Neural cell (in vitro differentiated cells): Measurements from ENCODE around the gene EFCAB13. TPM values are rescaled to one million over a fixed set of nuclear protein-coding genes. Genes with fewer than 3 reads are reported as not detected.
"Not testable (repeated sequence)": the region's sequence is repeated elsewhere in the genome, so short reads cannot be mapped to it uniquely, and the experiment has no call there.

Experiments
- H2AFZ ChIP-seq: fragments of 200-600, 300-800 bp; sonication (generic), shearing (Covaris generic); 2 replicates; pipeline ENCODE4 v1.6.0; 2014; ENCODE audit warnings: low read depth, mild to moderate bottlenecking, antibody characterized with exemption, low read length, moderate library complexity
- H3F3A ChIP-seq: fragments of 200-600 bp; shearing (Covaris generic); 2 replicates; pipeline ENCODE4 v1.6.1; 2016; ENCODE audit warnings: mild to moderate bottlenecking, moderate library complexity, mixed read lengths, antibody characterized with exemption, low read length; ENCODE audit not compliant: insufficient read depth, poor library complexity, severe bottlenecking
- H3K27ac ChIP-seq: fragments of 200-600, 300-800 bp; sonication (generic), shearing (Covaris generic); 2 replicates; pipeline ENCODE4 v1.5.1; 2014; ENCODE audit warnings: mild to moderate bottlenecking, low read length, moderate library complexity
- H3K27me3 ChIP-seq: fragments of 300-800, 200-600 bp; sonication (generic), shearing (Covaris generic); 2 replicates; pipeline ENCODE4 v1.6.0; 2014; ENCODE audit warnings: mild to moderate bottlenecking, low read depth, low read length, moderate library complexity; ENCODE audit not compliant: insufficient read depth
- H3K36me3 ChIP-seq: fragments of 300-800, 200-600 bp; sonication (generic), shearing (Covaris generic); 2 replicates; pipeline ENCODE4 v1.5.1; 2014; ENCODE audit warnings: mild to moderate bottlenecking, antibody characterized with exemption, low read length, moderate library complexity; ENCODE audit not compliant: insufficient read depth
- H3K4me2 ChIP-seq: fragments of 300-800, 200-600 bp; sonication (generic), shearing (Covaris generic); 2 replicates; pipeline ENCODE4 v1.6.0; 2014; ENCODE audit warnings: mild to moderate bottlenecking, low read length
- H3K4me3 ChIP-seq: fragments of 300-800, 200-600 bp; sonication (generic), shearing (Covaris generic); 2 replicates; pipeline ENCODE4 v1.5.1; 2014; ENCODE audit warnings: mild to moderate bottlenecking, low read length, moderate library complexity
- H3K79me2 ChIP-seq: fragments of 200-600 bp; shearing (Covaris generic); replicated peaks from 2 replicates; pipeline ENCODE4 v1.6.0; 2014; ENCODE audit warnings: mild to moderate bottlenecking, low read length, moderate library complexity; ENCODE audit not compliant: insufficient read depth
- H3K9ac ChIP-seq: fragments of 300-800, 200-600 bp; sonication (generic), shearing (Covaris generic); 2 replicates; pipeline ENCODE4 v1.6.1; 2016; ENCODE audit warnings: mild to moderate bottlenecking, low read length, mixed read lengths
- H3K9me2 ChIP-seq: fragments of 200-600 bp; shearing (Covaris generic); 2 replicates; pipeline ENCODE4 v1.6.1; 2016; ENCODE audit warnings: mild to moderate bottlenecking, low read length, mixed read lengths; ENCODE audit not compliant: insufficient read depth
- H3K9me3 ChIP-seq: fragments of 200-600, 300-800 bp; sonication (generic), shearing (Covaris generic); 2 replicates; pipeline ENCODE4 v1.6.1; 2016; ENCODE audit warnings: mild to moderate bottlenecking, mixed run types, low read length, moderate library complexity, mixed read lengths
- H4K20me1 ChIP-seq: fragments of 200-600 bp; shearing (Covaris generic); 2 replicates; pipeline ENCODE4 v1.6.1; 2016; ENCODE audit warnings: mild to moderate bottlenecking, mixed run types; ENCODE audit not compliant: insufficient read depth
- EP300 ChIP-seq: fragments of 450-650 bp; conservative IDR thresholded peaks from 2 replicates; pipeline ENCODE4 v1.6.1; 2014; ENCODE audit warnings: antibody characterized with exemption, mild to moderate bottlenecking, moderate library complexity; ENCODE audit not compliant: poor library complexity, severe bottlenecking
- EZH2 ChIP-seq: fragments of 200-600, 300-800 bp; shearing (Covaris generic), sonication (generic); IDR thresholded peaks from 2 replicates; pipeline ENCODE4 v1.6.1; 2014; ENCODE audit warnings: antibody characterized with exemption, low read length, borderline replicate concordance, mild to moderate bottlenecking; ENCODE audit not compliant: insufficient read depth, poor library complexity, severe bottlenecking
- MXI1 ChIP-seq: fragments of 450-650 bp; conservative IDR thresholded peaks from 2 replicates; pipeline ENCODE4 v1.6.1; 2014; ENCODE audit warnings: antibody characterized with exemption, mild to moderate bottlenecking; ENCODE audit not compliant: poor library complexity, severe bottlenecking
- POLR2AphosphoS5 ChIP-seq: IDR thresholded peaks from 2 replicates; pipeline ENCODE4 v1.6.1; 2012
- RAD21 ChIP-seq: fragments of 450-650 bp; conservative IDR thresholded peaks from 2 replicates; pipeline ENCODE4 v1.6.1; 2014; ENCODE audit warnings: antibody characterized with exemption, mild to moderate bottlenecking, moderate library complexity
- SMC3 ChIP-seq: fragments of 450-650 bp; conservative IDR thresholded peaks from 2 replicates; pipeline ENCODE4 v1.6.1; 2014; ENCODE audit warnings: antibody characterized with exemption, mild to moderate bottlenecking, moderate library complexity; ENCODE audit not compliant: poor library complexity
- TAF1 ChIP-seq: IDR thresholded peaks from 2 replicates; pipeline ENCODE4 v1.6.1; 2012; ENCODE audit warnings: low read depth
- polyA plus RNA-seq: library from polyadenylated mRNA; depleted of rRNA; stranded (reverse); fragments of >200 nt; gene quantifications from 2 replicates; pipeline ENCODE4 v1.2.3, GENCODE V29; 2014
- TF ChIP-seq, protein P1 (sequence below): fragments of 450-650 bp; IDR thresholded peaks from 2 replicates; pipeline ENCODE4 v1.5.1; 2014; ENCODE audit warnings: antibody characterized with exemption, mild to moderate bottlenecking, moderate library complexity; ENCODE audit not compliant: poor library complexity, severe bottlenecking
- TF ChIP-seq, protein P2 (sequence below): IDR thresholded peaks from 2 replicates; pipeline ENCODE4 v1.6.1; 2012; ENCODE audit warnings: borderline replicate concordance

Gene EFCAB13
- polyA plus RNA-seq, 1 donor from 2014 or later: 2.2 TPM

DNA sequence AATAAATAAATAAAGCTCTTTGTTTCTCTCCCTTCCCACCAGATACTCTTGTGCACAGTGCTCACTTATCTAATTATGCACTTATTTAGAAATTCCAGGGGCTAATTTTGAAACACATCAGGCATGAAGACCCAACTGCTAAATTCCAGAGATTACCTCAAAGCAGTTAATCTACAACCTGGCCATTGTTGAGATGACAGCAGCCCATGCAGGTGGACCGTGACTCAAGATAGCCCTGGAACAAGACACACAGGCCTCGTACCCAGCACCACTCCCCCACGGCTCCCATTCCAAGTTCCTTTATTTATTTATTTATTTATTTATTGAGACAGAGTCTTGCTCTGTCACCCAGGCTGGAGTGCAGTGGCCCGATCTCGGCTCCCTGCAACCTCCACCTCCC, 147.1 kb downstream of the EFCAB13 start:
- Histone ChIP-seq H3K9ac (no peak overlapping the region), H3K36me3 (no peaks in the 10 kb centered on the region), H3K79me2 (no peaks in the 10 kb centered on the region), H3K9me3 (no peaks in the 10 kb centered on the region), H3K9me2 (no peaks in the 10 kb centered on the region), H3K27ac (no peak overlapping the region), H4K20me1 (no peaks in the 10 kb centered on the region), H3K4me2 (no peak overlapping the region), H2AFZ (no peak overlapping the region), H3K27me3 (no peaks in the 10 kb centered on the region), H3K4me3 (no peak overlapping the region), H3F3A (no peaks in the 10 kb centered on the region)
- no peak for TF ChIP-seq EP300
- TF ChIP-seq, protein P1, sequence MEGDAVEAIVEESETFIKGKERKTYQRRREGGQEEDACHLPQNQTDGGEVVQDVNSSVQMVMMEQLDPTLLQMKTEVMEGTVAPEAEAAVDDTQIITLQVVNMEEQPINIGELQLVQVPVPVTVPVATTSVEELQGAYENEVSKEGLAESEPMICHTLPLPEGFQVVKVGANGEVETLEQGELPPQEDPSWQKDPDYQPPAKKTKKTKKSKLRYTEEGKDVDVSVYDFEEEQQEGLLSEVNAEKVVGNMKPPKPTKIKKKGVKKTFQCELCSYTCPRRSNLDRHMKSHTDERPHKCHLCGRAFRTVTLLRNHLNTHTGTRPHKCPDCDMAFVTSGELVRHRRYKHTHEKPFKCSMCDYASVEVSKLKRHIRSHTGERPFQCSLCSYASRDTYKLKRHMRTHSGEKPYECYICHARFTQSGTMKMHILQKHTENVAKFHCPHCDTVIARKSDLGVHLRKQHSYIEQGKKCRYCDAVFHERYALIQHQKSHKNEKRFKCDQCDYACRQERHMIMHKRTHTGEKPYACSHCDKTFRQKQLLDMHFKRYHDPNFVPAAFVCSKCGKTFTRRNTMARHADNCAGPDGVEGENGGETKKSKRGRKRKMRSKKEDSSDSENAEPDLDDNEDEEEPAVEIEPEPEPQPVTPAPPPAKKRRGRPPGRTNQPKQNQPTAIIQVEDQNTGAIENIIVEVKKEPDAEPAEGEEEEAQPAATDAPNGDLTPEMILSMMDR: no peak
- TF ChIP-seq POLR2AphosphoS5: no peak
- TF ChIP-seq RAD21: no peak
- TF ChIP-seq EZH2: no peak
- no peak for TF ChIP-seq TAF1
- TF ChIP-seq, protein P2, sequence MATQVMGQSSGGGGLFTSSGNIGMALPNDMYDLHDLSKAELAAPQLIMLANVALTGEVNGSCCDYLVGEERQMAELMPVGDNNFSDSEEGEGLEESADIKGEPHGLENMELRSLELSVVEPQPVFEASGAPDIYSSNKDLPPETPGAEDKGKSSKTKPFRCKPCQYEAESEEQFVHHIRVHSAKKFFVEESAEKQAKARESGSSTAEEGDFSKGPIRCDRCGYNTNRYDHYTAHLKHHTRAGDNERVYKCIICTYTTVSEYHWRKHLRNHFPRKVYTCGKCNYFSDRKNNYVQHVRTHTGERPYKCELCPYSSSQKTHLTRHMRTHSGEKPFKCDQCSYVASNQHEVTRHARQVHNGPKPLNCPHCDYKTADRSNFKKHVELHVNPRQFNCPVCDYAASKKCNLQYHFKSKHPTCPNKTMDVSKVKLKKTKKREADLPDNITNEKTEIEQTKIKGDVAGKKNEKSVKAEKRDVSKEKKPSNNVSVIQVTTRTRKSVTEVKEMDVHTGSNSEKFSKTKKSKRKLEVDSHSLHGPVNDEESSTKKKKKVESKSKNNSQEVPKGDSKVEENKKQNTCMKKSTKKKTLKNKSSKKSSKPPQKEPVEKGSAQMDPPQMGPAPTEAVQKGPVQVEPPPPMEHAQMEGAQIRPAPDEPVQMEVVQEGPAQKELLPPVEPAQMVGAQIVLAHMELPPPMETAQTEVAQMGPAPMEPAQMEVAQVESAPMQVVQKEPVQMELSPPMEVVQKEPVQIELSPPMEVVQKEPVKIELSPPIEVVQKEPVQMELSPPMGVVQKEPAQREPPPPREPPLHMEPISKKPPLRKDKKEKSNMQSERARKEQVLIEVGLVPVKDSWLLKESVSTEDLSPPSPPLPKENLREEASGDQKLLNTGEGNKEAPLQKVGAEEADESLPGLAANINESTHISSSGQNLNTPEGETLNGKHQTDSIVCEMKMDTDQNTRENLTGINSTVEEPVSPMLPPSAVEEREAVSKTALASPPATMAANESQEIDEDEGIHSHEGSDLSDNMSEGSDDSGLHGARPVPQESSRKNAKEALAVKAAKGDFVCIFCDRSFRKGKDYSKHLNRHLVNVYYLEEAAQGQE: no peak
- no peak for TF ChIP-seq MXI1
- no peak for TF ChIP-seq SMC3

DNA sequence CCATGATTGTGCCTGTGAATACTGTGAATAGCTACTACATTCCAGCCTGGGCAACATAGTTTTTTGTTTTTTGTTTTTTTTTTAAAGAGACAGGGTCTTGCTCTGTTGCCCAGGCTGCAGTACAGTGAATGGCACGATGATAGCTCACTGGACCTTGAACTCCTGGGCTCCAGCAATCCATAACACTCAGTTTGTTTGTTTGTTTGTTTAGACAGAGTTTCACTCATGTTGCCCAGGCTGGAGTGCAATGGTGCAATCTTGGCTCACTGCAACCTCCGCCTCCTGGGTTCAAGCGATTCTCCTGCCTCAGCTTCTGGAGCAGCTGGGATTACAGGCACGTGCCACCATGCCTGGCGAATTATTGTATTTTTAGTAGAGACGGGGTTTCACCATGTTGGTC, 148.3 kb downstream of the EFCAB13 start:
- H3K4me2 ChIP-seq, H3K36me3 ChIP-seq, H3K9ac ChIP-seq, H3K9me2 ChIP-seq, H4K20me1 ChIP-seq, H3K4me3 ChIP-seq, H3K9me3 ChIP-seq, H3K27me3 ChIP-seq, H3K79me2 ChIP-seq, H3F3A ChIP-seq, H3K27ac ChIP-seq, H2AFZ ChIP-seq: not testable (repeated sequence)

Other genes with a start within 250 kb of the EFCAB13 start
- gene CDC27, start 134.7 kb upstream of the EFCAB13 start, polyA plus RNA-seq: 47.5 and 50.1 TPM in 2 replicates
- not detected in 2 replicates for gene MYL4, start 114.6 kb upstream of the EFCAB13 start, polyA plus RNA-seq
- gene ITGB3, start 70.1 kb upstream of the EFCAB13 start, polyA plus RNA-seq: 0.06 TPM in 1 of 2 replicates, not detected in the other
- 150 and 170 TPM in 2 replicates for gene NPEPPS, start 207.2 kb downstream of the EFCAB13 start, polyA plus RNA-seq